ENCODE results near the gene HAGH.

The HAGH gene

GRCh38 chr16:1845985-1846384, 19.4 kb upstream of the HAGH start:
- intact Hi-C loops (cut with DNase I; ENCODE audit: low total_unique reads) = no loop called here
- no peak for TF ChIP-seq CTCF (IDR thresholded peaks at IDR 0.05)
- DNase-seq = no peak
- Histone ChIP-seq H3K9me3 (no peaks in the 10 kb centered on the region), H3K4me1 (no peaks in the 10 kb centered on the region), H3K4me3 (no peak overlapping the region), H3K36me3 (no peaks in the 10 kb centered on the region), H3K27me3 (peaks cover 0 to 18% of the 10 kb centered on the region in 2 donors), H3K27ac (no peak overlapping the region)

- intact Hi-C loops (cut with DNase I; ENCODE audit: low total_unique reads) = no loop called here
- peaks cover 0 to 7% (median 0%) of the 10 kb centered on the region in 3 donors for H3K36me3 ChIP-seq
Observed at GRCh38 chr16:1839554-1839953, 12.9 kb upstream of the HAGH start.

GRCh38 chr16:1834096-1834495, 7.5 kb upstream of the HAGH start:
- H3K4me3 ChIP-seq = no peak overlapping the region

More at GRCh38 chr16:1839554-1839953, 12.9 kb upstream of the HAGH start:
- no peak overlapping the region for H3K4me3 ChIP-seq
- H3K27me3 ChIP-seq = no peaks in the 10 kb centered on the region
- H3K4me1 ChIP-seq = no peaks in the 10 kb centered on the region
- no peak for DNase-seq
- H3K9me3 ChIP-seq = no peaks in the 10 kb centered on the region
- H3K27ac ChIP-seq = no peak overlapping the region
- no peak for TF ChIP-seq CTCF (IDR thresholded peaks at IDR 0.05)

GRCh38 chr16:1832838-1833454, 6.3 kb upstream of the HAGH start:
- Histone ChIP-seq H3K27ac (no peak overlapping the region), H3K36me3 (peaks cover 0 to 13% (median 4%) of the 10 kb centered on the region in 3 donors), H3K9me3 (no peaks in the 10 kb centered on the region), H3K4me1 (peaks cover 0 to 21% (median 12%) of the 10 kb centered on the region in 4 donors), H3K4me3 (no peak overlapping the region), H3K27me3 (no peaks in the 10 kb centered on the region)
- DNase-seq = no peak
- intact Hi-C loops (cut with DNase I; ENCODE audit: low total_unique reads) = no loop called here
- no peak for TF ChIP-seq CTCF (IDR thresholded peaks at IDR 0.05)

More at GRCh38 chr16:1834096-1834495, 7.5 kb upstream of the HAGH start:
- Histone ChIP-seq H3K4me1 (peaks cover 0 to 10% (median 5%) of the 10 kb centered on the region in 4 donors), H3K27me3 (no peaks in the 10 kb centered on the region), H3K27ac (no peak overlapping the region), H3K36me3 (peaks cover 0 to 13% (median 4%) of the 10 kb centered on the region in 3 donors), H3K9me3 (no peaks in the 10 kb centered on the region)
- intact Hi-C loops (cut with DNase I; ENCODE audit: low total_unique reads) = no loop called here
- no peak for DNase-seq
- TF ChIP-seq CTCF (IDR thresholded peaks at IDR 0.05) = no peak

GRCh38 chr16:1831186-1832075, 4.8 kb upstream of the HAGH start:
- Histone ChIP-seq H3K4me1 (peaks cover 0 to 28% (median 14%) of the 10 kb centered on the region in 4 donors), H3K27me3 (no peaks in the 10 kb centered on the region), H3K27ac (no peak overlapping the region), H3K9me3 (no peaks in the 10 kb centered on the region), H3K36me3 (peaks cover 0 to 13% (median 4%) of the 10 kb centered on the region in 3 donors), H3K4me3 (no peak overlapping the region)
- no peak for TF ChIP-seq CTCF (IDR thresholded peaks at IDR 0.05)
- intact Hi-C loops (cut with DNase I; ENCODE audit: low total_unique reads) = no loop called here
- DNase-seq = no peak
